UCSD-AML1 (cell line): ENCODE data around the gene SH3RF3.

Experiments
- DNase-seq: peaks from one replicate; lab custom pipeline; 2025; ENCODE audit not compliant: unreplicated experiment; lab: John Stamatoyannopoulos, UW

The SH3RF3 gene

GRCh38 chr2:109138449-109138848 is 9.4 kb downstream of the SH3RF3 start:
- DNase-seq = no peak

GRCh38 chr2:109139002-109139401 is 10.0 kb downstream of the SH3RF3 start:
- DNase-seq = no peak

- DNase-seq = no peak
These were observed 10.9 kb downstream of the SH3RF3 start for GRCh38 chr2:109139865-109140396.

- DNase-seq = no peak
These were observed 12.1 kb downstream of the SH3RF3 start for GRCh38 chr2:109141006-109141600.

- DNase-seq = no peak
These were observed 12.8 kb downstream of the SH3RF3 start for GRCh38 chr2:109141727-109142283.

GRCh38 chr2:109142416-109143210 is 13.6 kb downstream of the SH3RF3 start:
- no peak for DNase-seq

GRCh38 chr2:109143214-109144187 is 14.5 kb downstream of the SH3RF3 start:
- no peak for DNase-seq

GRCh38 chr2:109144271-109144670 is 15.3 kb downstream of the SH3RF3 start:
- DNase-seq = no peak

- no peak for DNase-seq
These were observed 15.7 kb downstream of the SH3RF3 start for GRCh38 chr2:109144721-109145120.

GRCh38 chr2:109145286-109145685 is 16.3 kb downstream of the SH3RF3 start:
- no peak for DNase-seq

- DNase-seq = no peak
These were observed 18.4 kb downstream of the SH3RF3 start for GRCh38 chr2:109147405-109147804.

GRCh38 chr2:109148117-109148746 is 19.2 kb downstream of the SH3RF3 start:
- no peak for DNase-seq

GRCh38 chr2:109148991-109149645 is 20.1 kb downstream of the SH3RF3 start:
- DNase-seq = no peak

- DNase-seq = no peak
These were observed 21.6 kb downstream of the SH3RF3 start for GRCh38 chr2:109150559-109150958.

- no peak for DNase-seq
These were observed 22.5 kb downstream of the SH3RF3 start for GRCh38 chr2:109151519-109151918.

- DNase-seq = no peak
These were observed 24.2 kb downstream of the SH3RF3 start for GRCh38 chr2:109153005-109153784.

- no peak for DNase-seq
These were observed 24.8 kb downstream of the SH3RF3 start for GRCh38 chr2:109153807-109154206.

GRCh38 chr2:109154226-109154625 is 25.2 kb downstream of the SH3RF3 start:
- DNase-seq = no peak
